Activated CD8-positive, alpha-beta memory T cell treated with anti-CD3 and anti-CD28 coated beads, Interleukin-2, amount 10 ng/mL, durations not matched to agents 7 days and 5 days (primary cell): Measurements from ENCODE around the gene EEIG1. TPM values are rescaled to one million over a fixed set of nuclear protein-coding genes. Genes with fewer than 3 reads are reported as not detected.
A peak's percentile ranks its signal among the peaks of the same experiment; 100 is the strongest.

Experiments used
- ATAC-seq: fragments of 150-1000 bp; cut with Tn5 transposase; one replicate; pipeline ENCODE4 v1.10.0; 2021; ENCODE audit warnings: moderate library complexity
- CTCF ChIA-PET: fragments of 350-600 bp; sonication (Branson Sonifier 250); formaldehyde crosslinking; loops from one replicate; lab custom pipeline; 2021; ENCODE audit warnings: antibody characterized with exemption; lab: Charles Lee
- DNase-seq: peaks from one replicate; pipeline ENCODE4 v3.0.0-alpha.2; 2020
- H3K27ac Mint-ChIP-seq: one replicate; pipeline ENCODE4 v1.8.0; 2021; ENCODE audit warnings: mild to moderate bottlenecking, mixed read lengths
- H3K27me3 Mint-ChIP-seq: one replicate; pipeline ENCODE4 v1.8.0; 2021; ENCODE audit warnings: mixed read lengths
- H3K36me3 Mint-ChIP-seq: one replicate; pipeline ENCODE4 v1.8.0; 2021; ENCODE audit warnings: mild to moderate bottlenecking, mixed read lengths
- H3K4me1 Mint-ChIP-seq: one replicate; pipeline ENCODE4 v1.8.0; 2021; ENCODE audit warnings: mixed read lengths
- H3K4me3 Mint-ChIP-seq: one replicate; pipeline ENCODE4 v1.8.0; 2021; ENCODE audit warnings: mild to moderate bottlenecking, moderate library complexity, mixed read lengths
- H3K9me3 Mint-ChIP-seq: one replicate; pipeline ENCODE4 v1.8.0; 2022; ENCODE audit warnings: low read depth, mixed read lengths
- total RNA-seq, 2 experiments: library from RNA; stranded (reverse); gene quantifications; one replicate each; pipeline ENCODE4 v1.2.3, GENCODE V29; 2021

EEIG1 gene
- total RNA-seq, 2 experiments from 2014 or later: 60.8 to 116 TPM

DNA sequence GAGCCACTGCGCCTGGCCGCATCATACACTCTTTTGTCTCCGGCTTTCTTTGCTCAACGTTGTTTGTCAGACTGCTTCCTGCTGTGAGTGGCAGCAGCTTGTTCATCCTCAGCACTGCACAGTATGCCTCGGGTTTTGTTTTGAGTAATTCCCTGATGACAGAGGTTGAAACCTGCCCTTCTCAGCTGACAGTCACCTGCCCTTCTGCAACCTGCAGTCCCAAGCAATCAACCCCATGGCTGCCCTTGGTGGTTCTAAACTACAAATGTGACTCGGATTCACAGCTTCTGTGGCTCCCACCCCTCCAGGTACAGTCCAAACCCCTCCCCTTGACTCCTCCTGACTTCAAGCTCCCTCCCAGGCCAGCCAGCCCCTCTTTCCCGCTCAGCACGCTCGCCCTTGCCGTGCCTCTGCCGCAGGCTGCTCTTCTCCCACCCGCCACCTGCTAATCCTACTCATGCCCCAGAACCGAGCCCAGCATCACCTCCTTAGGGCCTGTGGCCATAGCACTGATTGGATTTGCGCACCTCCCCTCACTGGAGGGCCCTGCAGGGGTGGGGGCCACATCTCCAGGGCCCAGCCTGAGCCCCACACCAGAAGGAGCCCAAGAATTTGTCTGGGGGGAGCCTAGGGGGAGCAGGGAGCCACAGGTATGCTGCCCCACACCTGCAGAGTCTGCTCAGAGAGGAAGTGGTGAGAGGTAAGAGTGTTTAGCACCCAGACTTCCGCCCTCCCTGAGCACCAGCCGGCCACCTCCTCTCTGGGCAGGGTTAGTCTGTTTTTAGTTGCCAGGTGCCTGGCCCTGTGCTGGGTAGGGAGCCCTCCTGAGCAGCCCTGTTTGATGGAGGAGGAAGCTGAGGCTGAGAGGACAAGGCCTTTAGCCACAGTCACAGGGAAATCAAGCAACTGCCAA, 10.1 kb downstream of the EEIG1 start:
- Mint-ChIP-seq H3K36me3 (peaks cover 6% of the 10 kb centered on the region), H3K27ac (peak overlapping the region; percentile 90), H3K4me3 (peak overlapping the region; percentile 68)

DNA sequence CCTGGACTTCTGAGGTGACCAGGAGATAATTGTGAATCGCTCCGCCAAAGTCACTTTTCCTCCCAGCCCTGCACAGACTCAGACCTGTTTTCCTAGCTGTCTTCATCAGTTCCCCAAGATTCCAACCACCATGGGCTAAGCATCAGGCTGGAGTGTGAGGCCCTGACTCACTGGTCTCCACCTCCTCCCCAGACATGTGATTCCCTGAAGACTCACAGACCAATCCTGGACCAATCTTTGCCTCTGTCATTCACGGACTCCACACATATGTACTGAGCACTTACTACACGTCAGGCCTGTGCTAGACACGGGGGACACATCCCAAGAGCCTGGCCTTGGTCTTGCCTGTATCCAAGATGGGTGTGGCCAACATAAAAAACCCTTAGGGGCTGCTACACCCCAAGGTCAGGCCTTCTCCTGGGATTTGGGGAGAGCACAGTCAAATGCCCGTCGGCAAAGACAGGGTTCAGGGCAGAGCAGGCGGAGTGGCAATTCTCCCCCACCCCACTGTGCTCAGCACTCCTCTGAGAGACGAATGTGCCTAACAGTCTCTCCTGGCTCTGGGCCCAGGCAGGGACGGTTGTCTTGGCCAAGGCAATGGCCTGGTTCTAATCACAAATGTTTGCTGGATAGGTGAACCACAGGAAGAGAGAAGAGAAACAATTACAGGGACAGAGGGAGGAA, 11.9 kb downstream of the EEIG1 start:
- no peak for DNase-seq
- no peak for ATAC-seq
- CTCF ChIA-PET: interaction anchor here (1.2 to 7.6 kb wide), 3 partner anchors 15 to 148 kb away, joined by 3 to 47 read pairs (median 5); no protein-coding TSS in a partner anchor
- H3K4me1 Mint-ChIP-seq: peaks cover 89% of the 10 kb centered on the region
- H3K27ac Mint-ChIP-seq: peak overlapping the region; percentile 90
- H3K27me3 Mint-ChIP-seq: no peaks in the 10 kb centered on the region
- H3K36me3 Mint-ChIP-seq: peaks cover 3% of the 10 kb centered on the region
- no peaks in the 10 kb centered on the region for H3K9me3 Mint-ChIP-seq
- H3K4me3 Mint-ChIP-seq: no peak overlapping the region

More for the DNA sequence above, 10.1 kb downstream of the EEIG1 start:
- peaks cover 89% of the 10 kb centered on the region for H3K4me1 Mint-ChIP-seq
- ATAC-seq (peak; percentile 85), DNase-seq (peak; percentile 92)
- CTCF ChIA-PET: interaction anchor here (0.6 to 7.6 kb wide), 13 partner anchors 9 to 146 kb away, joined by 3 to 47 read pairs (median 6); partner anchors contain the start of genes EEIG1 and SLC25A25
- H3K27me3 Mint-ChIP-seq: no peaks in the 10 kb centered on the region
- H3K9me3 Mint-ChIP-seq: no peaks in the 10 kb centered on the region

DNA sequence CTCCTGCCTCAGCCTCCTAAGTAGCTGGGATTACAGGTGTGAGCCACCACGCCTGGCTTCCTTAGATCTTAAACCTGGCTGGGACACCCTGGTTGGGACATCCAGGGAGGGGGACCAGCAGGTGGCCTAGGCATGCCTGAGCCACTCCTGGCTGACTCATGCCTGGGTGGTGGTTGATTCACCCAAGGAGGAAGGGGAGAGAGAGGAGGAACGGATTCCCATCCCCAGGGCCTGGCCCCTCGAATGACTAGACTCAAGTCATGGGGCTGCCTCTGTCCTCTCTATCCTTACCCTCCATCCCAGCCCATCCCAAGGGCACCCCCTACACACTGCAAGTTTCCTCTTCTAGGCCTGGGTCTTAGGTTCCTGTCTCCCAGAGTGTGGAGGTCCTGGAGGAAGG, 12.7 kb downstream of the EEIG1 start:
- no peak for ATAC-seq
- no peak overlapping the region for H3K4me3 Mint-ChIP-seq
- H3K27ac Mint-ChIP-seq: no peak overlapping the region
- peaks cover 88% of the 10 kb centered on the region for H3K4me1 Mint-ChIP-seq
- H3K9me3 Mint-ChIP-seq: no peaks in the 10 kb centered on the region
- DNase-seq: no peak
- peaks cover 3% of the 10 kb centered on the region for H3K36me3 Mint-ChIP-seq
- no peaks in the 10 kb centered on the region for H3K27me3 Mint-ChIP-seq
- CTCF ChIA-PET: interaction anchor here (1.7 to 7.6 kb wide), 3 partner anchors 14 to 66 kb away, joined by 5 to 47 read pairs (median 8); no protein-coding TSS in a partner anchor

DNA sequence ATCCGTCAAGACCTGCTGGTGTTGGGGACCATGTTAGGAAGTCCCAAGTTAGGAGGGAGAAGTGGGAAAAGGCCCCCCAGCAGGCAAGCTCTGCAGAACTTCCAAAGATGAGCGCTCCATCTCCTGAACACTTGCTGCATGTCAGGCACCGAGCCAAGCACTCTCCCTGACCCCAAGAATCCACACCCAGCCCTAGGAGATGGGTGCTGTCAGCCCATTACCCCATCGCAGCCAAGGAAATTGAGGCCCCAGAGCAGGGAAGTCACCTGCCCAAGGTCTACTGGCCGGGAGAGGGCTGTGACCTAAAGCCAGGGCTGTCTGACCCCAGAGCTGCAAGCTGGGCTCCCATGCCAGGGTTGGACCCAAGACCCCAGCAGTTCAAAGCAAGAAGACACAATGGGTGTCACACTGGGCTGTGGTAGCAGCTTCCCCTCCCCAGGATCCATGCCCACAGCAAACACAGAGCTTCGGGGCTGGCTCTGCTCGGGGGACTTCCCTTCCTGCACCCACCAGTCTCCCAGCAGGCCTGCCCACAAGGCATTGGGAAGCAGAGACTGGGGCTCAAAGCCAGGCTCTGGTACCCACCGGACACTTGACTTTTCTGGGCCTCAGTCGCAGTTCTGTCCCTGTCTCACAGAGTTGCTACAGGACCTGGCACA, 13.5 kb downstream of the EEIG1 start:
- no peak for DNase-seq
- H3K36me3 Mint-ChIP-seq: peaks cover 3% of the 10 kb centered on the region
- H3K27me3 Mint-ChIP-seq: no peaks in the 10 kb centered on the region
- H3K4me3 Mint-ChIP-seq: no peak overlapping the region
- H3K9me3 Mint-ChIP-seq: no peaks in the 10 kb centered on the region
- no peak for ATAC-seq
- no peak overlapping the region for H3K27ac Mint-ChIP-seq
- peaks cover 82% of the 10 kb centered on the region for H3K4me1 Mint-ChIP-seq
- CTCF ChIA-PET: interaction anchor here (1.0 to 3.0 kb wide), 3 partner anchors 13 to 67 kb away, joined by 4 to 8 read pairs (median 5); no protein-coding TSS in a partner anchor

DNA sequence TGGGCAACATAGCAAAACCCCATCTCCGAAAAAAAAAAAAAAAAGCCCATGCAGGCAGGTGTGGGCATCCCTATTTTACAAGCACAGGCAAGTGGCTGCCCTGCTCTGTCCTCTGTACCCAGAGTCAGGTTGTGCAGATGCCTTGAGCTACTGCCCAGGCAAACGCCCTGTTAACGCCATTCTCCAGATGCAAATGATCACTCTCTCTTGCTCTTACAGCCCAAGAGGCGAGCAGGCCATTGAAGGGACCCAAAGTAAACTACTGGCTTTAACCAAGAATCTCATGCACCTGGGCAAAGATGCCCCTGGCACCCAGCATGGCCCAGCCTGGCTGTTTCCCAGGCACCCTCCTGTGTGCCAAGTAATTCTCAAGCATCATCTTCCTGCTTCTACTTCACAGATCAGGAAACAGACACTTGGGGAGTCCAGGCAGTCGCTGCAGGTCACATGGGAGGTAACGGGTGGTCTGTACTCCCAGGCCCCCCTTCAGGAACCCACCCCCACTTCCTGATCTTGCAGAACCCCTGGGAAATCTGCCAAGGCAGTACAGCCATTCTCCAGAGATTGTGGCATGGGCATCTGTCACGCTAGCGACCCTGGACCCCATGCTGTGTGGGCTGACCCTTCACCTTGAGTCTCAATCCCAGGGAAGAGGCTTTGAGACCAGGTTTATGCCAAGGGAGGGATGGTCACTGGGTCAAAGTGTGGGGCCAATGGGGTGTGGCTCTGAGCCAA, 14.2 kb downstream of the EEIG1 start:
- Mint-ChIP-seq H3K27me3 (no peaks in the 10 kb centered on the region), H3K4me1 (peaks cover 81% of the 10 kb centered on the region), H3K9me3 (no peaks in the 10 kb centered on the region), H3K27ac (peak overlapping the region; percentile 10), H3K4me3 (no peak overlapping the region), H3K36me3 (peaks cover 2% of the 10 kb centered on the region)
- CTCF ChIA-PET: interaction anchor here (0.8 to 3.0 kb wide), 4 partner anchors 11 to 68 kb away, joined by 3 to 8 read pairs (median 4); no protein-coding TSS in a partner anchor
- ATAC-seq (no peak), DNase-seq (no peak)

DNA sequence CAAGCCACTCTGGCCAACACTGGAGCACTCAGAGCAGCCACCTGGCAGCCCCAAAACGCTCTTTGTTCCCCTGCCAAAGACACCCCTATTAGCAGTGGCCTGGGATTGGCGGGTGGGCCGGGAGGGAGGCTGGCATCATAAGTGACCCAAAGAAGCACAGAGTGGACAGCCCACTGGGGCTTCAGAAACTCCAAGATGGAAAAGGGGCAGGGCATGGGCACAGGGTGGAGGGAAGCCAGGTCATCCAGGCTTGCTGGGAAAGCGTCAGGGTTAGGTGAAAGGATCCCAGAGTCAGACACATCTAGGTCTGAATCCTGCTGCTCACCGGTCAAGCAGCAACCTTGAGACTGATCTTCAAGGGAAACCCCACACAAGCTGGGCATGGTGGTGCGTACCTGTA, 14.8 kb downstream of the EEIG1 start:
- Mint-ChIP-seq H3K4me3 (no peak overlapping the region), H3K36me3 (peaks cover 2% of the 10 kb centered on the region), H3K27ac (no peak overlapping the region), H3K4me1 (peaks cover 81% of the 10 kb centered on the region), H3K27me3 (no peaks in the 10 kb centered on the region), H3K9me3 (no peaks in the 10 kb centered on the region)
- DNase-seq (no peak), ATAC-seq (no peak)
- CTCF ChIA-PET: interaction anchor here (0.8 to 3.0 kb wide), 4 partner anchors 10 to 23 kb away, joined by 3 to 8 read pairs (median 4); no protein-coding TSS in a partner anchor

DNA sequence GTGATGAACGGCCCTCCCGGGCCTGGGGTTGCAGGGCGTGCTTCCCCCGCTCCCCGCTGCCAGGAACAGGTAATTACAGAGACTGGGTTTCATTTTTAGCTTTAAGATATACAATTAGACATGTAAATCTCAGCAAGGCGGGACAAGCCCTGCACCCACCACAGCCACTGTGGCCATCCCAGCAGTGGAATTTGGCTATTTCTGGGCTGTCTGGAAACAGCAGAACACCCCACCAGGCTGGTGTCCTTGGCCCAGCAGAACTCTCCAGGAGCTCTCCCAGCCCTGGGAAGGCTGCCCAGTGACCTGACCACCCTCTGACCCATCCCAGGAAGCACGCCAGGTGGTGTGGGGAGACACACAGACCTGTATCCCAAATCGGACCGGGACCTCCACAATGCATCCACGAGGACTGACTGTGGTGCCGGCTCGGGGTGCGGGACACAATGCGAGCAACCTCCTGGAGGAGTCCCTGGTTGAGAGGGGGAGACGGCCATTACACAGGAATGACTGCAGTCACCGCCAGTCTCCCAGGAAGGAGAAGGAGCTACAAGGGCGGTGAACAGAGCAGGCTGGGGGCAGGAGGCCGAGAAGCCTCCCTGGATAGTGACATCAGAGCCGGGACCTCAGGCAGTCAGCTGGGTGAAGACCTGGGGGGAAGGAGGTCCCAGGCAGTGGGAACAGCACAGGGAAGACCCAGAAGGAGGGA, 17.3 kb downstream of the EEIG1 start:
- no peaks in the 10 kb centered on the region for H3K27me3 Mint-ChIP-seq
- H3K4me1 Mint-ChIP-seq: peaks cover 76% of the 10 kb centered on the region
- H3K36me3 Mint-ChIP-seq: peaks cover 14% of the 10 kb centered on the region
- no peak overlapping the region for H3K4me3 Mint-ChIP-seq
- CTCF ChIA-PET: interaction anchor here (0.9 to 3.8 kb wide), 3 partner anchors 9 to 72 kb away, joined by 4 to 22 read pairs (median 4); no protein-coding TSS in a partner anchor
- ATAC-seq: no peak
- no peaks in the 10 kb centered on the region for H3K9me3 Mint-ChIP-seq
- no peak for DNase-seq
- H3K27ac Mint-ChIP-seq: no peak overlapping the region

DNA sequence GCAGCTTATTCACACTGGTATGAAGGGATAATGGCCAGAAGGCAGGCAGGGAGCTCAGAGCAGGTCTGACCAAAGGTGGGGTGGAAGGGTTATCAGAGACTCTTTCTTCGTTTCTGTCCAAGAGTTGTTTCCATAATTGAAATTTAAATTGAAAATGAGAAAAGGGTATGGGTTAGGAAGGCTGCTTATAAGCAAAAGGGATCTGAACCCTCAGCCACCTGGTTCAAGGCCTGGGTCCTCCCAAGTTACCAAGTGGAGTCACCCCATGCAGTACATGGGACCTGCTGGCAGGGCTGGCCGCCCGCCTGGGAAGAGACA, 17.8 kb downstream of the EEIG1 start:
- H3K27me3 Mint-ChIP-seq: no peaks in the 10 kb centered on the region
- DNase-seq (no peak), ATAC-seq (no peak)
- H3K27ac Mint-ChIP-seq: no peak overlapping the region
- CTCF ChIA-PET: interaction anchor here (1.2 to 3.8 kb wide), 4 partner anchors 8 to 72 kb away, joined by 3 to 22 read pairs (median 10); no protein-coding TSS in a partner anchor
- H3K4me1 Mint-ChIP-seq: peaks cover 74% of the 10 kb centered on the region
- no peak overlapping the region for H3K4me3 Mint-ChIP-seq
- peaks cover 15% of the 10 kb centered on the region for H3K36me3 Mint-ChIP-seq
- H3K9me3 Mint-ChIP-seq: no peaks in the 10 kb centered on the region

DNA sequence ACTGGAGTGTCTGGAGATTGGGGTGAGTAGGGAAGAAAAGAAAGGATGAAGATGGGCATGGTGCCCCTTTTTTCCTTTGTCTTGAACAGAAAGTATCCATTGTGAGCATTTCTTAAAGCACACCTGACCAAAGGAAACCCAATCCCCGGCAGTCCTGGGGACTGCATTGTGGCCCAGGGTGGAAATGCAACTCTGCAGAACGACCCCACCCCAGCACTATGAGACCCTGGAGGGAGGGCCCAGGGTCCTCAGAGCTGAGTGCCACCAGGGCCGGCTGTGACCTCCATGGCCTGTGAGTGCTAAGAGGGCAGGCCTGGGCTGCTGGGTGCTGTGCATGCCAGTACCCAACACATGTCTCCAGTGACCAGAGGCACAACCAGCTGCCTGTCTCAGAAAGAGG, 18.5 kb downstream of the EEIG1 start:
- ATAC-seq: no peak
- DNase-seq: no peak
- Mint-ChIP-seq H3K9me3 (no peaks in the 10 kb centered on the region), H3K36me3 (peaks cover 17% of the 10 kb centered on the region), H3K4me3 (no peak overlapping the region), H3K27ac (no peak overlapping the region), H3K27me3 (no peaks in the 10 kb centered on the region), H3K4me1 (peaks cover 70% of the 10 kb centered on the region)
- CTCF ChIA-PET: interaction anchor here (1.2 to 3.8 kb wide), 4 partner anchors 9 to 72 kb away, joined by 3 to 22 read pairs (median 10); no protein-coding TSS in a partner anchor

DNA sequence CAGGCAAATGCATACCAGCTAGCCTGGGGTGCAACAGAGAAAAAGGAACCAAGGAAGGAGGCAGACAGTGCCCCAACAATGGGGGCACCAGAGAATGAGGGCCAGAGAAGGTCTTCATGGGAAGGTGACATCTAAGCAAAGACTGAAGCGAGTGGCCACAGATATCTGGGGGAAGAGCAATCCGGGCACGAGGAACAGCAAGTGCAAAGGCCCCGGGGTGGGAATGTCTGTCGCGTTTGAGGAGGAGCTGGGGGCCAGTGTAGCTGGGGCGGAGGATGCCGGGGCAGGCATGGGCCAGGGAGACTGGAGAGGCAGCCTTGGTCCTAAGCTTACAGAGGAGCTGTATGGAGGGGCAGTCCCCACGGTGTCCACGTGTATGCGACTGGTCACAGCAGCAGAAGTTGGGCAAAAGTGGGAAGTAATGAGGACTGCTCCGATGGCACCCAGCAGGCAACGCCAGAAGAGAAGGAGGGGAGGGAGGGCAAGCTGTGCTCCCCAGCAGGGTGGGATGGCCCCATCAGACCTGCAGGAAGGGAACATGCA, 19.1 kb downstream of the EEIG1 start:
- CTCF ChIA-PET: interaction anchor here (1.2 to 3.8 kb wide), 4 partner anchors 9 to 73 kb away, joined by 3 to 22 read pairs (median 10); no protein-coding TSS in a partner anchor
- peaks cover 68% of the 10 kb centered on the region for H3K4me1 Mint-ChIP-seq
- no peak for DNase-seq
- no peak for ATAC-seq
- no peaks in the 10 kb centered on the region for H3K9me3 Mint-ChIP-seq
- peaks cover 17% of the 10 kb centered on the region for H3K36me3 Mint-ChIP-seq
- no peaks in the 10 kb centered on the region for H3K27me3 Mint-ChIP-seq
- no peak overlapping the region for H3K27ac Mint-ChIP-seq
- no peak overlapping the region for H3K4me3 Mint-ChIP-seq

DNA sequence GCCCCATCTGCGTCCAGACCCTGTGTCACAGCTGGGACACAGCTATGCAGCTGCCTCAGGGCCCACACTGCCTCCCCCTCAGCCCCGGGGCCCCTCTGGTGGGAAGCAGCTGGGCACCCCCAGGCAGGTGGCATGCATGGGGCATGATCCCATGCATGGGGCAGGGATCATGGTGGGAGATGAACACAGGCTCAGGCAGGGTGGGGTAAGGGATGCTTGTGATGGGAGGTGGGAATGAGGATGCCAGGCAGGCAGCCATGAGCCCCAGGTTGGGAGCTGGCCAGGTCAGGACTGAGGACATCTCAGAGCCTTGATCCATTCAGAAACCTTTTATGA, 19.7 kb downstream of the EEIG1 start:
- Mint-ChIP-seq H3K36me3 (peaks cover 17% of the 10 kb centered on the region), H3K4me1 (peaks cover 65% of the 10 kb centered on the region), H3K4me3 (no peak overlapping the region), H3K27ac (no peak overlapping the region), H3K9me3 (no peaks in the 10 kb centered on the region), H3K27me3 (no peaks in the 10 kb centered on the region)
- CTCF ChIA-PET: interaction anchor here (1.4 to 3.8 kb wide), 3 partner anchors 10 to 74 kb away, joined by 6 to 22 read pairs (median 15); no protein-coding TSS in a partner anchor
- no peak for ATAC-seq
- no peak for DNase-seq
